Measurements from ENCODE around the gene SWT1.

GRCh38 chr1:185152187-185152767, 4.7 kb upstream of the SWT1 start:
- TF ChIP-seq CTCF (IDR thresholded peaks at IDR 0.05; ENCODE audit: borderline replicate concordance, extremely low read depth, low read length, poor library complexity, severe bottlenecking) = no peak
- TF ChIP-seq EZH2 (IDR thresholded peaks at IDR 0.05; ENCODE audit: borderline replicate concordance, low read depth, low read length, severe bottlenecking) = no peak
